ENCODE results near the gene GRN. TPM values are rescaled to one million over a fixed set of nuclear protein-coding genes. Genes with fewer than 3 reads are reported as not detected.
"Not testable (repeated sequence)": the region's sequence is repeated elsewhere in the genome, so short reads cannot be mapped to it uniquely, and the experiment has no call there.

Gene GRN
- total RNA-seq, 1 donor from 2014 or later: 44.2 TPM

GRCh38 chr17:44321246-44322120, 23.6 kb upstream of the GRN start:
- intact Hi-C loops (cut with micrococcal nuclease): no loop called here

GRCh38 chr17:44322236-44322895, 22.7 kb upstream of the GRN start:
- intact Hi-C loops (cut with micrococcal nuclease): no loop called here

GRCh38 chr17:44323359-44324091, 21.6 kb upstream of the GRN start:
- intact Hi-C loops (cut with micrococcal nuclease): loop anchor here (2.0 kb wide), 3 partner anchors 15 to 113 kb away; partner anchors contain the start of genes RUNDC3A and UBTF

- intact Hi-C loops (cut with micrococcal nuclease): loop anchor here (2.0 kb wide), 3 partner anchors 15 to 113 kb away; partner anchors contain the start of genes RUNDC3A and UBTF
Measured at GRCh38 chr17:44324092-44324570, 21.0 kb upstream of the GRN start.

GRCh38 chr17:44324571-44325275, 20.4 kb upstream of the GRN start, which contains the start of gene SLC25A39:
Gene SLC25A39, minus strand, starts transcription at chr17:44324823. Its CDS starts 1,261 bp downstream, at chr17:44323562.
- intact Hi-C loops (cut with micrococcal nuclease): loop anchor here (1.0 to 5.0 kb wide), 6 partner anchors 16 to 1647 kb away; partner anchors contain the start of genes HROB, LSM12, PLEKHH3 and RUNDC3A

- intact Hi-C loops (cut with micrococcal nuclease): loop anchor here (1.0 to 5.0 kb wide), 3 partner anchors 204 to 1650 kb away; partner anchors contain the start of genes HDAC5, LSM12 and PLEKHH3
Measured at GRCh38 chr17:44326861-44327444, 18.1 kb upstream of the GRN start.

GRCh38 chr17:44327715-44328449, 17.2 kb upstream of the GRN start:
- intact Hi-C loops (cut with micrococcal nuclease): loop anchor here (1.0 to 5.0 kb wide), 3 partner anchors 205 to 1651 kb away; partner anchors contain the start of genes HDAC5, LSM12 and PLEKHH3

GRCh38 chr17:44329516-44329915, 15.6 kb upstream of the GRN start:
- intact Hi-C loops (cut with micrococcal nuclease): loop anchor here (5.0 kb wide), 2 partner anchors 262 to 1652 kb away; partner anchors contain the start of genes LSM12 and PLEKHH3

- intact Hi-C loops (cut with micrococcal nuclease): loop anchor here (2.0 kb wide), 1 partner anchor 15 kb away; the partner anchor contains the start of gene GRN
Measured at GRCh38 chr17:44330263-44330662, 14.8 kb upstream of the GRN start.

GRCh38 chr17:44331249-44331760, 13.8 kb upstream of the GRN start:
- intact Hi-C loops (cut with micrococcal nuclease): loop anchor here (1.0 to 2.0 kb wide), 3 partner anchors 13 to 121 kb away; partner anchors contain the start of gene GRN

GRCh38 chr17:44333371-44333770, 11.7 kb upstream of the GRN start:
- intact Hi-C loops (cut with micrococcal nuclease): no loop called here

GRCh38 chr17:44334315-44334714, 10.8 kb upstream of the GRN start:
- intact Hi-C loops (cut with micrococcal nuclease): no loop called here

GRCh38 chr17:44334727-44335126, 10.4 kb upstream of the GRN start:
- intact Hi-C loops (cut with micrococcal nuclease): no loop called here

- intact Hi-C loops (cut with micrococcal nuclease): no loop called here
Measured at GRCh38 chr17:44335564-44335963, 9.5 kb upstream of the GRN start.

GRCh38 chr17:44335968-44336367, 9.1 kb upstream of the GRN start:
- intact Hi-C loops (cut with micrococcal nuclease): no loop called here

GRCh38 chr17:44338702-44339101, 6.4 kb upstream of the GRN start:
- intact Hi-C loops (cut with micrococcal nuclease): no loop called here

GRCh38 chr17:44340553-44340952, 4.5 kb upstream of the GRN start:
- intact Hi-C loops (cut with micrococcal nuclease): not testable (repeated sequence)

GRCh38 chr17:44343510-44344209, 1.4 kb upstream of the GRN start:
- intact Hi-C loops (cut with micrococcal nuclease): loop anchor here (2.0 kb wide), 1 partner anchor 13 kb away; no protein-coding TSS in a partner anchor

Data from T-helper 2 cell treated with Interferon-gamma antibody and Interleukin-4, amounts not matched to agents 100 ng/mL and 5 ng/mL, for 36 hours (primary cell).